ENCODE data around the gene HOXC9.

The HOXC9 gene

GRCh38 chr12:54051026-54051842, 51.3 kb downstream of the HOXC9 start:
- peaks cover 61% of the 10 kb centered on the region for H3K4me1 ChIP-seq (ENCODE audit: control insufficient read depth, insufficient read depth, low read length)
- H3K4me3 ChIP-seq (ENCODE audit: low read depth, low read length) = no peak overlapping the region
- no peaks in the 10 kb centered on the region for H3K9me3 ChIP-seq (ENCODE audit: control insufficient read depth, insufficient read depth, low read depth, low read length)
- ChIA-PET CTCF (interaction anchor here (0.7 to 2.1 kb wide), 7 partner anchors 10 to 322 kb away, joined by 3 to 10 read pairs (median 4); partner anchors contain the start of genes HOXC5 and HOXC8), POLR2A (interaction anchor here (0.6 to 2.5 kb wide), 2 partner anchors 10 to 1773 kb away, joined by 8 to 13 read pairs; no protein-coding TSS in a partner anchor)
- H3K27ac ChIP-seq (ENCODE audit: extremely low read depth, low read depth, low read length) = peak overlapping the region; percentile 99
- H3K36me3 ChIP-seq (ENCODE audit: control insufficient read depth in 2 of 2, insufficient read depth in 1 of 2, low read length in 2 of 2) = peaks cover 4 to 28% of the 10 kb centered on the region in 2 experiments
- TF ChIP-seq ZSCAN4 (tag by site-specific recombination; IDR thresholded peaks at IDR 0.05) (no peak), HOXC10 (CRISPR knock-in tag; IDR thresholded peaks at IDR 0.05) (no peak), ZNF24 (tag by site-specific recombination; IDR thresholded peaks at IDR 0.05) (no peak), ZBTB20 (tag by site-specific recombination; IDR thresholded peaks at IDR 0.05) (peak; percentile 43), ZFP69B (tag by site-specific recombination; IDR thresholded peaks at IDR 0.05) (peak; percentile 23; the same call in 1 of the 2 replicates), PRDM1 (tag by site-specific recombination; IDR thresholded peaks at IDR 0.05) (no peak), ZNF768 (tag by site-specific recombination; IDR thresholded peaks at IDR 0.05) (no peak), ZNF121 (tag by site-specific recombination; IDR thresholded peaks at IDR 0.05) (no peak), ZNF266 (tag by site-specific recombination; IDR thresholded peaks at IDR 0.05; ENCODE audit: low read depth) (no peak), ZNF157 (tag by site-specific recombination; IDR thresholded peaks at IDR 0.05) (no peak), ZNF214 (tag by site-specific recombination; IDR thresholded peaks at IDR 0.05; ENCODE audit: borderline replicate concordance) (no peak), ZSCAN16 (tag by site-specific recombination; IDR thresholded peaks at IDR 0.05) (0 out of 2 replicates have a peak, but pooled peaks have one; percentile 29), KLF8 (tag by site-specific recombination; IDR thresholded peaks at IDR 0.05) (0 out of 2 replicates have a peak, but pooled peaks have one; percentile 22), ZNF791 (tag by site-specific recombination; IDR thresholded peaks at IDR 0.05) (no peak), SP7 (tag by site-specific recombination; IDR thresholded peaks at IDR 0.05) (peak; percentile 6), PRDM10 (tag by site-specific recombination; IDR thresholded peaks at IDR 0.05) (peak; percentile 81), OSR2 (tag by site-specific recombination; IDR thresholded peaks at IDR 0.05) (peak; percentile 72), ZNF112 (tag by site-specific recombination; IDR thresholded peaks at IDR 0.05) (no peak), ZBTB8A (tag by site-specific recombination; IDR thresholded peaks at IDR 0.05) (no peak), ZBTB11 (tag by site-specific recombination; conservative IDR thresholded peaks at IDR 0.05; ENCODE audit: low read depth) (peak; percentile 35; the same call in 1 of the 2 replicates), ZEB2 (tag by site-specific recombination; IDR thresholded peaks at IDR 0.05) (peak; percentile 84; the same call in 1 of the 2 replicates), ZNF544 (tag by site-specific recombination; IDR thresholded peaks at IDR 0.05) (no peak), ZBTB7A (tag by site-specific recombination; IDR thresholded peaks at IDR 0.05; ENCODE audit: low read depth) (no peak), TSHZ1 (tag by site-specific recombination; IDR thresholded peaks at IDR 0.05; ENCODE audit: borderline replicate concordance) (no peak), ZNF747 (tag by site-specific recombination; IDR thresholded peaks at IDR 0.05) (no peak), ZNF707 (tag by site-specific recombination; IDR thresholded peaks at IDR 0.05) (no peak), ZNF629 (tag by site-specific recombination; IDR thresholded peaks at IDR 0.05) (no peak)

Data from HEK293 (cell line).